GM18861 (cell line): ENCODE measurements around the gene ERN2.
"Not testable (repeated sequence)": the region's sequence is repeated elsewhere in the genome, so short reads cannot be mapped to it uniquely, and the experiment has no call there.

ENCODE experiments used
- ATAC-seq: cut with Tn5 transposase; IDR thresholded peaks from one replicate; pipeline ENCODE4 v1.9.1; 2021; ENCODE audit not compliant: unreplicated experiment

The ERN2 gene

DNA sequence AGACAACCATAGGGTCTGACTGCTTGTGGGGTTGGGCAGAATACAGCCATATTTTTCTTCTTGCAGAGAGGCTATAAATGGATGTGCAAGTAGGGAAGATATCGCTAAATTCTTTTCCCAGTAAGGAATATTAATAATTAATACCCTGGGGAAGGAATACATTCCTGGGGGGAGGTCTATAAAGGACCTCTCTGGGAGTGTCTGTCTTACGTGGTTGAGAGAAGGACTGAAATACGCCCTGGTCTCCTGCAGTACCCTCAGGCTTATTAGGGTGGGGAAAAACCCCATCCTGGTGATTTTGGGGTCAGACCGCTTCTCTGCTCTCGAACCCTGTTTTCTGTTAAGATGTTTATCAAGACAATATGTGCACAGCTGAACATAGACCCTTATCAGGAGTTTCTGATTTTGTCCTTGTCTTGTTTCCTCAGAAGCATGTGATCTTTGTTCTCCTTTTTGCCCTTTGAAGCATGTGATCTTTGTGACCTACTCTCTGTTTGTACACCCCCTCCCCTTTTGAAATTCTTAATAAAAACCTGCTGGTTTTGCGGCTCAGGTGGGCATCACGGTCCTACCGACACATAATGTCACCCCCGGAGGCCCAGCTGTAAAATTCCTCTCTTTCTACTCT, 9.7 kb upstream of the ERN2 start:
- ATAC-seq: not testable (repeated sequence)

DNA sequence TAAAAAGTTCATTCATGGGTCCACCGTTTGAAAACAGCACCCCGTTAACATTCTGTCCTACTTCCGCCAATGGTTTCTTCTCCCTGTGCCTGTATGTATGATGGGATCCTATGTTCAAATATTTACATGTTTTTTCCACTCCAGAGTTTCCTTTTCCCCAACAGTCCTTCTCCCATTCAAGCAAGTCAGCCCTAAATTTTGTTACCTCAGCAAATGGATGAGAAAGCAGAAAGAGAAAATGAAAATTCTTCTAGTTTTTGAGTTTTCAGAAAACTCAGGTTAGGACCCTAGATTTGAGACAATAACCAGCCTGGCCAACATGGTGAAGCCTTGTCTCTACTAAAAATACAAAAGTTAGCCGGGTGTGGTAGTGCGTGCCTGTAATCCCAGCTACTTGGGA, 3.5 kb upstream of the ERN2 start:
- ATAC-seq: no peak

DNA sequence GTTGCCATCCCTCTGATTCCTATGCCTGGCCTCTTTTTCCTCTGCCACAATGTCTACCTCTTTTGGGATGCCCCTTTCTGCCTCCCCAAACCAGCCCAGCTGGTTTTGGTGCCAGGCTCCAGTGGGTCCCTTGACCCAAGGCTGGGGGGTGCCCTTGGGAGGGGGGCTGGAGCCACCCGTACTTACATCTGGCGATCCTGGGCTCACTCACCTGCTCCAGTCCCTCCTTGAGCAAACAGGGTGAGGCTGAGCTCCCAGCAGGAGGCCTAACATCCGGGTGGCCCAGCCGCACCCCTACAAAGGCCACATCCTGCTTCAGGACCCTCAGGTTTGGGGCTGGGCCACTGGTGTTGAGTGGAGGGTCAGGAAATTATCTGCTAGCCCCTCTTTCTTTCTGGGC, 1.2 kb downstream of the ERN2 start:
- no peak for ATAC-seq

DNA sequence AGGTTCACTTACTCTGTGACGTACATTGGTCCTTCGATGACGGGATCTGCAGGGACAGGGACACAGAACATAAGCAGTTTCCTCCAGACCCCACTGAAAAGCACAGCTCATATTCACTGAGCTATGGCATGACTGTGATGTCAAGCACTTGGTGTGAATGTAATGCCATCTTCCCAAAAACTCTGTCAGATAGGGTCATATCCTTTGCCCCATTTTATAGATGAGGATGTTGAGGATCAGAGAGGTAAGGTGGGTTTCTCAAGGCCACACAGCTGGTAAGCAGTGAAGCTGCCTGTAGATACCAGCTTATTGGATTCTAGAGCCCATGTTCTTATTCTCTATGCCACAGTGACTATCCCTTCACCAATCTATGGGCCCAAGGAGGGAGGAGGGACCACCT, 2.5 kb downstream of the ERN2 start:
- ATAC-seq: no peak

DNA sequence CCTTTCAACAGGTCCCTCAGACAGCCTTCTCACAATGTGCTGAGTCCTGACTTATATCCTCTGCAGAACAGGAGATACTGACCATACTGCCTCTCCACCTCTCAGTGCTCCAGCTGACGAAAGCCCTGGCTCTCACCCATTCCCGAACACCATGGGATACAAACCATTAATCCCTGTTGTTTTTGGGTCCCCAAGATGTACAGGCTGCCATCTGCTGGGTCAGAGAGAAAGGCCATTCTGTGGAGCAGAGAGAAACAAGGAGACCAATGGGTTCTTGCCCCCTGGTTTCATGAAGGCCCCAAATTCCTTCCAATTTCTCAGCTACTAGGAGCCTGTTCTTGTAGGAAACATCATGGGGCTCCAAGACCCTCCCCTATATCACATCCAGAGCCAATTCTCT, 3.0 kb downstream of the ERN2 start:
- ATAC-seq: no peak

DNA sequence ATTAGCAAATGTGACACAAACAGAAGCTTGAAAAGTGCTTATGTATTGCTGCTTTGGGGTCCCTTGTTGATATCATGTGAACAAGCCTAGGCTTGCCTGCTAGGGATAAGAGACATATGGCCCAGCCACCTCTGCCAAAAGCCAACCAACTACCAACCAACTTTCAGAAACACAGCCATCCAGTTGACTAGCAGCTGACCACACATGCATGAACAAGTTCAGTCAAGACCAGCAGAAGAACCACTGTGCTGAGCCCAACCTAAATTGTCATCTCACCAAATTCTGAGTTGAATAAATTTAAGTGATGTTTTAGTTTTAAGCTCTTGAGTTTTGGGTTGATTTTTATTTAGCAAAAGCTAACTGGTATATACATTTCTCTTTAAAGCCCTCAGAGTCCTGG, 3.5 kb downstream of the ERN2 start:
- no peak for ATAC-seq

DNA sequence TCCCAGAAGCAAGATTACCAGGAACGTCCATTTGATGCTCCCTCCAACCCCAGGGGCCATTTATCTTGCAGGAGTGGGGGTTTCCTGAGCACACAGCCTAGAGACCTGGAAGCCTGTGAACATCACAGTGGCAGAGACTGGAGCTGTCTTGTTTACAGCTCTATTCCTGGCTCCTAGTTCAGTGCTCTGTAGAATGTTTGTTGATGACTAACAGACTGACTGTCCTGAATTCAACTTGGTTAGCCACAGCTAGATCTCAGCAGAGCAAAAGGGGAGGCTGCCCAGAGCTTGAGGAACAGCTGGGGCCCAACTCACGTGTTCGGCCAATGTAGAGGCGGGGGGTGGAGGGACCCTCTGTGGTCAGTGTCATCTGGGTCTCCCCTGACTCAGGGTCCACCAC, 6.6 kb downstream of the ERN2 start:
- no peak for ATAC-seq

DNA sequence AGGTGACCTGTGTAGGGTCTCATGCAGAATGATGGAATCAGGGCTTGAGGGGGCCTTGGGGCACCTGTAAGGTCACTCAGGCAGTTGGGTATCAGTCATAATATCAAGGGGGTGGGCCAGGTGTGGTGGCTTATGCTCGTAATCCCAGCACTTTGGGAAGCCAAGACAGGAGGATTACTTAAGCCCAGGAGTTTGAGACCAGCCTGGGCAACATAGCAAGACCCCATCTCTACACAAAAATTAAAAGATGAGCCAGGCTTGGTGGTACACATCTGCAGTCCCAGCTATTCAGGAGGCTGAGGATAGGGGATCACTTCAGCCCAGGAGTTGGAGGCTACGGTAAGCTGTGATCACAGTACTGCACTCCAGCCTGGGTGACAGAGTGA, 7.5 kb downstream of the ERN2 start:
- ATAC-seq: no peak

DNA sequence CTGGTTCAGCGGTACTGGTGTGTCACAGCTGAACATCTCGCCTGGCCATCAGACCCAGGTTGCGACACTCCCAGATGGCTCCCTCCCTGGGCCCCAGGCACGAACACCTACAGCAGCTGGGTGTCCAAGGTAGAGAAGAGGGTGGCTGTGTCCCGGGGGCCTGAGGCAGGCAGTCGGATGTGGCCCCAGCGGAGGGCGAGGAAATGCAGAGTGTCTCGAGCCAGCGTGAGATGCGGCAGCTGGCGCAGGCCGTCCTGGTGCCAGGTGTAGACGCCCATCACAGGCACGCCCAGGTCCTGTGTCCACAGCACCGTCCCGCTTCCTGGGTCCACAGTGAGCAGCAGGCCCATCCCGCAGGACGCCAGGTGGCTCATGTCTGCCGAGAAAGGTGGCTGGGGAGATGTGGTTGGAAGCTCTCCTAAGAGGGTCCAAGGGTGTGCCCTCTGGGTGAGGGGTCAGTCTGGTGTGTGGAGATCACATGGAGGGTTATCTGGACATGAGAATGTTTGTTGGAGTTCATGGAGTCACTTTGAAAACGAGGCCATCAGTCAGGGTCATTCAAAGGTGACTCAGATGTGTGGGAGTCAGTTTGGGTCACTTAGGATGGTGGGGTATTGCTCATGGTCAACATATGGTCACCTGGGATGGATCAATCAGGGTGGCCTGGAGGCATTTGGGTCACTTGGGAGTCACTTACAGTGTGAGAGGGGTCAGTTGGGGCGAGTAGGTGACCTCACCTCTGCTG, 8.1 kb downstream of the ERN2 start:
- ATAC-seq: no peak

DNA sequence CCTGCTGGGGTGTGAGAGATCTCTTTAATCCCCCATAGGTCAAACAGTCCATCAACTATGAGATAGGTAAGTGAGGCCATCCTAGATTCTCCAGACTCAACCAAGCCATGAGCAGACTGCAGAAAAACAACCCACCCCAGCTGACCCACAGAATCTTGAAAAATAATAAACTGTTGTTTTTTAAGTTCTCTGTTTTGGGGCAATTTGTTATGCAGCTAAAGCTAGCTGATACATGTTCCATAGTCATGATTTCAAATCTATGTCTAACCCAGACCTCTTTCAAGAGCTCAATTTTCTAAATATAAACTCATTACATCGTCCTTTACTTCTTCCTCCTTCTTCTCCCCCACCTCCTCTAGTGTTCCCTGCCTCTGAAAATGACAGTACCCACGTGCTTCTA, 10.1 kb downstream of the ERN2 start:
- ATAC-seq: no peak

DNA sequence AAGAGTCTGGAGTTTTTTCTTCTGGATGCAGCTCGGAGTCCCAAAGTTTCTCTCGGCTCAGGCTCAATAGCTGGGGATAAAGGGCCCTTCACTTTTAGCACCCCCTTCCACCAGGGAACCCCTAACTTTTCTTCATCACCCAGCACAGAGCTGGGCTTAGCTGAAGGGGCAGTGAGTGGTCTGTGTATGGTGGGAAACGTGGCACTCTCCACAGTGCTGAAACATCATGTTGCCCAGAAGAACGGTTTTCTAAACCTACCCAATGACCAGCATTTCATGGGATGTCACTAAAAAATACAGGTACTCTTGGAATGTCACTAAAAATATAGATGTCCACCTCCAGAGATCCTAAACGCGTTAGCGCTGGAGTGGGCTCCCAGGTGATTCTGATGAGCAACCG, 12.0 kb downstream of the ERN2 start:
- no peak for ATAC-seq

DNA sequence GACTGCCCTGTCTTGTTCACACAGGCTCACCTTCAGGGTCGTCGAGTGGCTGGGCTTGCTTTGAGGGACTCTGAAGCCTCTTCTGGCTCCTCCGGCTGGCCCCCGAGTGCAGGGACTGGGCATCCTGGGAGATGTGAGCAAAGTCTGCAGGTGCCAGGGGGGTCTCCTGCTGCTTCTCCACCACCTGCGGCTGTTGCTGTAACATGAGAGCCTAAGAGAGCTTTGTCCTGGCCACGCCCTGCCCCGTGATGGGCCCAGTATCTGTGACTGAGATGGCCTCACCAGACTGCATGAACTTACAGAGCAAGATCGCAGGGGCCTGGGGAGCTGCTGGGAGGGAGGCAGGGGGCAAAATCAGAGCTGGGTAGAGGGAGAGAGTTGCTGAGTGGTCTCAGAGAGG, 12.5 kb downstream of the ERN2 start:
- ATAC-seq: no peak

DNA sequence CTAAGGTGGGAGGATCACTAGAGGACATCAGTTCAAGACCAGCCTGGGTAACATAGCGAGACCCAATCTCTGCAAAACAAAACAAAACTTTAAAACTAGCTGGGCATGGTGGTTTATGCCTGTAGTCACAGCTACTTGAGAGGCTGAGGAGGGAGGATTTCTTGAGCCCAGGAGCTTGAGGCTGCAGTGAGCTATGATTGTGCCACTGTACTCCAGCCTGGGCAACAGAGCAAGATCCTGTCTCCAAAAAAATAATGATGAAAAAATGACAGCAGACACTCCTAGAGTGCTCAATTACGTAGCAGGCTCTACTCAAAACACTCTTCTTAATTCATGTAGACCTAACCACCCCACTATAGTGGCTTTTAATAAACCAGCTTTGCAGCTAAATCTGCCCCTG, 12.9 kb downstream of the ERN2 start:
- ATAC-seq: no peak

DNA sequence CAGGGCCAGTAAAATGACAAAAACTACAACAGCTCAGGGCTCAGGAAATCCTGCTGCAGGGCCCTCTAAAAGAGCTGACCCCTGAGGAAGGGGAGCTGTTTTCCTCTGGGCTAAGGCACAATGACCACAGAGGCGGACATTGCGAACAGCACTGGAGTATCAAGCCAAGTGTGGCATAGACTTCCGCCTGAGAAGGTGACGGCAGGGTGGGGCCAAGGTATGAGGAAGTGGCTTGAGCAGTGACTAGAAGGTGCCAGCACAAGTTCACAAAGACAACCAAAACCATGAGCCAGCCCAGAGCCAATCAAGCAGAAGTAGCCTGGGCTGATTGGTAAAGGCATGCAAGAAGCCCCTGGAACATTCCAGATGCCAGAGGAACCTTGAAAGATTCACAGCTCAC, 13.9 kb downstream of the ERN2 start:
- ATAC-seq: no peak

DNA sequence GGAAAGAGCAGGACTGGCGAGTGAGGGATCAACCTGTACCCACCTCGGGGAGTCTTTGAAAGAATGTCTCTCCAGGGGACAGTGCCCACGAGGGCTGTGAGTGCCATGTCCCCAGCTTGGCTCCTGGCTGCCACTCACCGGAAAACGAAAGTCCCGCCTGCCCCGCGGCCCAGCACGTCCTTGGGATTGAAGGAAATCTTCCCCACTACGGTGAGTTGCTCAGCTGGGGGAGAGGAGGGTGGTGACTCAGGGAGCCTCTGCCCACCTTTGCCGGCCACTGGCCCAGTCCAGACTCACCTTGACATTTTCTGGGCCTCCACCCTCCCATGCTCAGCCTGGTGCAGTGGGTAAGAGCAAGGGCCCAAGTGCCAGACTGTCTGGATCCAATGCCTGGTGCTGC, 17.3 kb downstream of the ERN2 start:
- ATAC-seq: no peak

DNA sequence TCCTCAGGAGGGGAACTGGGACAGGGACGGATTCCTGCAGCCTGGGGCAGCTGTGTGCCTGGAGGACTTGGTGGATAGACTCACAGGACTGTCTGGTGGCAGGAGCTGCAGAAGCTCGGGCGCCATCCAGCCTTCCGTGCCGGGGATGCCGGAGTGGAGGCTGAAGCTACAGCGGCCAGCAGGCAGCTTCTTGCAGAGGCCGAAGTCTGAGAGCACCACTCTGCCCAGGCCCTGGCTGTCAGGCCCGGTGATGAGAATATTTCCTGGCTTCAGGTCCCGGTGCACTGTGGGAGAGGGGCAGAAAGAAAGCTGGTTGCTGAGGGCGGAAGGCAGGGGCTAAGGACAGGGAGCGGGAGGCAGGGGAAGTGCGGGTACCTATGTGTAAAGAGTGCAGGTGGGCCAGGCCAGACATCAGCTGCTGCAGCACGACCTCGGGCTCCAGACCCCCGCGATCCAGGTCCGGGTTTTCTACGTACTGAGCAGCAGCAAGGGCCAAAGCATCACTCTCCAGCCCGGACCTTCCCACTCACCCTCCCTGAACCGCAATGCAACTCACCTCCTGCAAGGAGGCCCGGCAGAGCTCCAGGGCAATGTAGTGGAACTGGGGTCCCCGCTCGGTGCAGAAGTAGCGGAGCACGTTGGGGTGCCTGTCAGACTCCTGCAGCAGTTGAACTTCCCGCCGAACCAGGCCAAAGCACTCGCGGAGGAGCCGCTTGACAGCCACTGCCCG, 18.2 kb downstream of the ERN2 start:
- no peak for ATAC-seq

DNA sequence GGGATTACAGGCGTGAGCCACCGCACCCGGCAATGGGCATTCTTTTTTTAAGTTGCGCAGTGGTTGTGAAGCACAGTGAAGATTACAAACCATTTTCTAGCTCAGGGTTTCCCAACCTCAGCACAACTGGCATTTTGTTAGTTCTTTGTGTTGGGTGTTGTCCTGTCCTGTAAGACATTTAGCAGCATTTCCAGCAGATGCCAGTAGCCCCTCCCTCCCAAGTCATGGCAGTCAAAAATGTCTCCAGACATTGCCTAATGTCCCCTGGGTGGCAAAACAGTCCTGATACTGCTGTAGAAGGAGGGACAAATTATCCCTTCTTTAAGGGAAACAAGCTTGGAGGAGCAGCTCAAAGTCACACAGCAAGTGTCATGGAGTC, 18.8 kb downstream of the ERN2 start:
- no peak for ATAC-seq

DNA sequence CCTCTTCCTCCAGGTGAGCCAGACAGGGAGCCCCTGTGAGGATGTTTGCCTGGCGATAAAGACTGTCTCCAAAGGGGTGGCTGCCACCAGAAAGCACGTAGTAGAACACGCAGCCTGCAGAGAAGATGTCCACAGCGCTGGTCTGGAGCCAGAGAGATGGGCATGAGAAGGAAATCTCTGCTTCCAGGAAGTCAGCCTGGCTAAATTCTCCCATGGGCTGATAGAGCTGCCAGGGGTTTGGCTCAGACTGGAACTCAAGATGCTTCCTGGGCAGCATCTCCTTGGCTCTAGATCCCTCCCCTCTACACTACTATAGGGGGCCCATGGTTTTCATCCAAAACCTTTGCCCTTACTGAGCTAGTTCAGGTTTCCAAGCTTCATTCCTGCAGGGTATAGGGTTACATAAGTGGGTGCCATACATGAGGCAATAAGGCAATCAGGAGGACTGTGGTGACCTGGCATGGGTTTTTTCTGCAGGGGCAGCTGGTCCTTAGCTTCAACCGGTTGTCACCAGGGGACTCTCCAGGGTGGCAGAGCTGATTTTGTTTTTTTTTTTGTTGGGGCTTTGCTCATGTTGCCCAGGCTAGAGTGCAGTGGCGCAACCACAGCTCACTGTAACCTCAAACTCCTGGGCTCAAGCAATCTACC, 20.7 kb downstream of the ERN2 start:
- no peak for ATAC-seq

DNA sequence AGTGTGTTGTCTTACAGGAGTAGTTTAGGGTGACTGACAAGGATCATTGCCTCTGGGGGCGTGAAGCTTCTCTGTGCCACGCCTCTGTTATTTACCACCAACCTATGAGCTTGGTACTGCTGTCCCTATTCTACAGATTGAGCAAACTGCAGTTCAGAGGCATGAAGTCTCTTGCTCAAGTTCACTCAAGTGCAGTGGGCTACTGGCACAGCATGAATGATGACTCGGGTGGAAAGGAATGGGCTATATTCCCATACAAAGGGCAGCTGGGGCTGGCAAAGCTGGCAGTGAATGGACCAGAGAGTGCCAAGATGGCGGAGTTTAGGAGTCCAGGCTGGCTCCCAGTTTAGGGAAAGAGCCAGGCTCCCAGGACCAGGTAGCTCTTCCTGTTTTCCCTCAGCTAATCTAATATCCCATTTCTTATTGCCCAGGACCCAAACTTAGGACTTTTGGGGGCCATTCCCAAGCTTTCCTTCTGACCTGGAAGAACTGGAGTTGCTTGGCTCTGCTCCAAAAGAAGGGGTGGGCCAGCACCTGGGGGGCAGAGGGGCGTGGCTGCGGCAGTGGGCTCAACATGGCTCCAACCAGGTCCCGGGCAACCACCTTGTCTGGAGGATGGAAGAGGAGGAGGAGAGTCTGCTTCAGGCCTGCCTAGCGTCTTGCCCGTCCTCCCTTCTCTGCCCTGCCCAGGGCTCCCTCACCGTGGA, 21.4 kb downstream of the ERN2 start:
- ATAC-seq: no peak

DNA sequence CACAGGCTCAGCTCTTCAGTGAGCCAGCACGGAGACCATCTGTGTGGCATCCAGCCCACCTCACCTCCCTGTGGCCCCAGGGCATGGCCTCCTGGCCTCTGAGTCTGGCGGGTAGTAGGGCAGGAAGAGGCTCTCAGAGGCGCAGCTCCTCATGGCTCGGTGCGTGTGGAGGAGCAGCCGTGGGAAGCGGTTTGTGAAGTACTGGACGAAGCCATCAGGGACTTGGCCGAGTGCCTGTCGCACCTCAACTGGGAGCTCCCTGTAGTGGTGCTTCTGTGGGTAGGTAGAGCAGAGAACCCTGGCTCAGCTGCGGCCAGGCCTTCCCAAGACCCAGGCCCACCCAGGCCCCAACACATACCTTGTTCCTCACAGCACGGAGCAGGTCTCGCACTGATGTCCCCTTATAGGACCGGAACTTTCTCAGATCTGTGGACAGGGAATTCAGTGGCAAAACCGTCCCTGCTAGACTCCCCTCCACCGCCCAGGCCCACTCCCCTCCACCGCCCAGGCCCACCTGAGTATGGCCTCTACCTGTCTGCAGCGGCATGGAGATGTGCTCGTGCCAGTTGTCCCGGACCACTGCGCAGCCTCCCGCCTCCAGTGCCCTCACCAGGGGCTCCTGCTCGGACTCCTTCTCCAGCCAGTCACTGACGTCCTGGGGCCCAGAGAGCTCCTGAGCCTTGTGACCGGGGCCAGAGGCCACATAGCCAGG, 22.1 kb downstream of the ERN2 start:
- no peak for ATAC-seq
